OCI-LY3 (cell line): ENCODE data around the gene CTDP1.
"Not testable (repeated sequence)": the region's sequence is repeated elsewhere in the genome, so short reads cannot be mapped to it uniquely, and the experiment has no call there.

ENCODE experiments used
- H2AFZ ChIP-seq: fragments of 200-600, 300-600 bp; shearing (Covaris generic); 2 replicates; pipeline ENCODE4 v1.6.0; 2014; ENCODE audit warnings: antibody characterized with exemption, low read depth, low read length
- H3K27ac ChIP-seq: fragments of 200-600, 300-600 bp; sonication (generic); 2 replicates; pipeline ENCODE4 v1.5.1; 2014; ENCODE audit warnings: mild to moderate bottlenecking, low read length, moderate library complexity, mixed read lengths
- H3K27me3 ChIP-seq: fragments of 200-600, 300-600 bp; sonication (generic); 2 replicates; pipeline ENCODE4 v1.6.1; 2014; ENCODE audit warnings: low read depth, low read length, mixed read lengths
- H3K36me3 ChIP-seq: fragments of 200-600, 300-600 bp; sonication (generic); replicated peaks from 2 replicates; pipeline ENCODE3; 2014; ENCODE audit warnings: low read depth, low read length, mixed read lengths
- H3K4me1 ChIP-seq: fragments of 300-600, 200-600 bp; sonication (generic); 2 replicates; pipeline ENCODE4 v1.6.1; 2014; ENCODE audit warnings: low read length, mixed read lengths
- H3K4me2 ChIP-seq: fragments of 200-600, 300-600 bp; sonication (generic); 2 replicates; pipeline ENCODE4 v1.6.1; 2014; ENCODE audit warnings: low read length, mixed read lengths
- H3K4me3 ChIP-seq: fragments of 300-600, 200-600 bp; sonication (generic); 2 replicates; pipeline ENCODE4 v1.5.1; 2014; ENCODE audit warnings: antibody characterized with exemption, mild to moderate bottlenecking, low read length, moderate library complexity
- H3K79me2 ChIP-seq: fragments of 300-600, 200-600 bp; shearing (Covaris generic); 2 replicates; pipeline ENCODE4 v1.6.1; 2014; ENCODE audit warnings: mild to moderate bottlenecking, low read length, mixed read lengths
- H3K9ac ChIP-seq: fragments of 300-600, 200-600 bp; shearing (Covaris generic); 2 replicates; pipeline ENCODE4 v1.6.0; 2014; ENCODE audit warnings: mild to moderate bottlenecking, low read length, moderate library complexity
- H3K9me3 ChIP-seq: fragments of 200-600, 300-600 bp; shearing (Covaris generic); 2 replicates; pipeline ENCODE4 v1.6.1; 2014; ENCODE audit warnings: low read length, mixed read lengths; ENCODE audit not compliant: insufficient read depth
- H4K20me1 ChIP-seq: fragments of 200-600, 300-600 bp; sonication (generic); 2 replicates; pipeline ENCODE4 v1.6.1; 2016; ENCODE audit warnings: low read length, mixed read lengths; ENCODE audit not compliant: insufficient read depth
- EZH2phosphoT487 ChIP-seq: fragments of 200-600 bp; shearing (Covaris generic); IDR thresholded peaks from 2 replicates; pipeline ENCODE4 v1.6.1; 2018; ENCODE audit warnings: antibody characterized with exemption, mixed run types, low read depth
- TF ChIP-seq, protein P1 (sequence below): fragments of 200-600, 300-600 bp; sonication (generic); IDR thresholded peaks from 2 replicates; pipeline ENCODE4 v1.5.1; 2014; ENCODE audit warnings: antibody characterized with exemption, low read length, low read depth

Gene CTDP1

GRCh38 chr18:79737426-79737825, 57.8 kb downstream of the CTDP1 start:
- Histone ChIP-seq H3K9ac (no peak overlapping the region), H4K20me1 (no peaks in the 10 kb centered on the region), H3K4me1 (no peaks in the 10 kb centered on the region), H3K9me3 (no peaks in the 10 kb centered on the region), H3K79me2 (no peaks in the 10 kb centered on the region), H3K4me2 (no peak overlapping the region), H3K27ac (no peak overlapping the region), H3K36me3 (peaks cover 53% of the 10 kb centered on the region), H3K4me3 (no peak overlapping the region), H2AFZ (no peak overlapping the region), H3K27me3 (no peaks in the 10 kb centered on the region)
- TF ChIP-seq, protein P1, sequence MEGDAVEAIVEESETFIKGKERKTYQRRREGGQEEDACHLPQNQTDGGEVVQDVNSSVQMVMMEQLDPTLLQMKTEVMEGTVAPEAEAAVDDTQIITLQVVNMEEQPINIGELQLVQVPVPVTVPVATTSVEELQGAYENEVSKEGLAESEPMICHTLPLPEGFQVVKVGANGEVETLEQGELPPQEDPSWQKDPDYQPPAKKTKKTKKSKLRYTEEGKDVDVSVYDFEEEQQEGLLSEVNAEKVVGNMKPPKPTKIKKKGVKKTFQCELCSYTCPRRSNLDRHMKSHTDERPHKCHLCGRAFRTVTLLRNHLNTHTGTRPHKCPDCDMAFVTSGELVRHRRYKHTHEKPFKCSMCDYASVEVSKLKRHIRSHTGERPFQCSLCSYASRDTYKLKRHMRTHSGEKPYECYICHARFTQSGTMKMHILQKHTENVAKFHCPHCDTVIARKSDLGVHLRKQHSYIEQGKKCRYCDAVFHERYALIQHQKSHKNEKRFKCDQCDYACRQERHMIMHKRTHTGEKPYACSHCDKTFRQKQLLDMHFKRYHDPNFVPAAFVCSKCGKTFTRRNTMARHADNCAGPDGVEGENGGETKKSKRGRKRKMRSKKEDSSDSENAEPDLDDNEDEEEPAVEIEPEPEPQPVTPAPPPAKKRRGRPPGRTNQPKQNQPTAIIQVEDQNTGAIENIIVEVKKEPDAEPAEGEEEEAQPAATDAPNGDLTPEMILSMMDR, result no peak
- TF ChIP-seq EZH2phosphoT487, result no peak

- Histone ChIP-seq H3K27ac (no peak overlapping the region), H3K4me3 (no peak overlapping the region), H4K20me1 (no peaks in the 10 kb centered on the region), H3K9me3 (no peaks in the 10 kb centered on the region), H3K9ac (no peak overlapping the region), H3K27me3 (no peaks in the 10 kb centered on the region), H3K4me2 (no peak overlapping the region), H3K4me1 (no peaks in the 10 kb centered on the region), H3K79me2 (no peaks in the 10 kb centered on the region), H2AFZ (no peak overlapping the region), H3K36me3 (peaks cover 50% of the 10 kb centered on the region)
- TF ChIP-seq, protein P1, result no peak
- no peak for TF ChIP-seq EZH2phosphoT487
Measured at GRCh38 chr18:79738041-79738461, 58.4 kb downstream of the CTDP1 start.

DNA sequence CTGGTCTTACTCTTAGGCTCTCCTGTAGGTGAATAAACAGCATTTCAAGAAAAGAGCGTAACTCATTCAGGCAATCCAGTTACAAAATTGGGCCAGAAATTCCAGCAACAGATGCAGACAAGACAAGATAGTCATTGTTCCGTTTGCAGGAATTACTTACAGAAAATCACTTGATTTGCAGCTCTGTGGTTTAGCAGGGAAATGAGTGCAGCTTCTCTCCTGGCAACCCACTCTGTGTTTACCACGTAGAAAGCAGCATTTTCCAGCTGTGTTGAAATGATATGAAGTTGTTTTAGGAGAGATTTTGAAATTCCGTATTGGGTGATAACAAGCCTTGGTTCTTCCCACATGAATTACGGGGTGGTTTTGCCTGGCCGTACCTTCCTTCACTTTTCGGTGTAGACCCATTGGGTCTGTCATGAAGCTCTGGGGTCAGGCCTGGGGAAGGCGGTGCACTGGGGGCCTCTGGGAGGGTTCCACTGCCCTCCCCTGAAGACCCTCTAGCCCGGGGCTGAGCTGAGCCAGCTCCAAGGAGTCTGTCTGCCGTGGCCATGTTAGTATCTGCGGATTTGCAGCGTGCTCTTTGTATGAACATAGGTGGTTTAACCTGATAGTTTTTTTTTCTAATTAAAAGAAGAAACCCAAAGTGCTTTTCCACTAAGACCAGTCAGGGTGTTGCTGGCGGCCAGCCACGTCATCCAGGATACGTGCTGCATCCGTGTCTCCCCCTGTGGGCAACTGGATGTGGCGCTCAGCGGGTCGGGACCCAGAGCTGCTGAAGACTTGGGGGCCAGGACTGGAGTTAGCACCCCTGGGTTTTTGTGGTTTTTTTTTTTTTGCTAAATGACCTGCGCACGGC, 59.2 kb downstream of the CTDP1 start:
- no peak overlapping the region for H3K27ac ChIP-seq
- no peaks in the 10 kb centered on the region for H3K27me3 ChIP-seq
- H3K4me3 ChIP-seq, result no peak overlapping the region
- H3K4me2 ChIP-seq, result no peak overlapping the region
- no peaks in the 10 kb centered on the region for H3K79me2 ChIP-seq
- no peak overlapping the region for H3K9ac ChIP-seq
- H3K36me3 ChIP-seq, result peaks cover 48% of the 10 kb centered on the region
- no peaks in the 10 kb centered on the region for H4K20me1 ChIP-seq
- H3K4me1 ChIP-seq, result no peaks in the 10 kb centered on the region
- TF ChIP-seq, protein P1, result no peak
- TF ChIP-seq EZH2phosphoT487, result no peak
- no peaks in the 10 kb centered on the region for H3K9me3 ChIP-seq
- H2AFZ ChIP-seq, result no peak overlapping the region

DNA sequence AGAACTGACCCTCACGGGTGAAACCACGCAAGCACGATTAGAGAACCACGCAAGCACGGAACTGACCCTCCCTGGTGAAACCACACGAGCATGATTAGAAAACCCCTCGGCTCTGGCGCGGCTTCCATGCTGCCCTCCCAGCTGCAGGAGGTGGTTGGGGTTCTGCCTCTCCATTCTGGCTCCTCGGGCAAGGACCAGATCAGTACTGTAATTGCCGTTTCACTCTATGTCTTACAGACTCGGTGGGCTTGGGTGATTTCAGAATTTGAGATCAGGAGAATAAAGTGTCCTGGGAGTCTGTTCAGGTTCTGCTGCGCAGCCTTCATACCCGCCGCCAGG, 59.8 kb downstream of the CTDP1 start:
- H3K27me3 ChIP-seq, result no peaks in the 10 kb centered on the region
- no peak overlapping the region for H3K4me3 ChIP-seq
- H3K4me2 ChIP-seq, result no peak overlapping the region
- TF ChIP-seq, protein P1, result no peak
- TF ChIP-seq EZH2phosphoT487, result no peak
- no peaks in the 10 kb centered on the region for H3K79me2 ChIP-seq
- H4K20me1 ChIP-seq, result no peaks in the 10 kb centered on the region
- H3K36me3 ChIP-seq, result peaks cover 51% of the 10 kb centered on the region
- no peak overlapping the region for H3K27ac ChIP-seq
- H2AFZ ChIP-seq, result no peak overlapping the region
- H3K9ac ChIP-seq, result no peak overlapping the region
- H3K4me1 ChIP-seq, result no peaks in the 10 kb centered on the region
- H3K9me3 ChIP-seq, result no peaks in the 10 kb centered on the region

- H3K36me3 ChIP-seq, result peaks cover 55% of the 10 kb centered on the region
- not testable (repeated sequence) for H3K4me2 ChIP-seq, H3K9me3 ChIP-seq, H3K27me3 ChIP-seq, H3K79me2 ChIP-seq, H3K4me3 ChIP-seq, H4K20me1 ChIP-seq, H3K9ac ChIP-seq, H2AFZ ChIP-seq, H3K27ac ChIP-seq, H3K4me1 ChIP-seq
Measured at GRCh38 chr18:79740047-79740446, 60.4 kb downstream of the CTDP1 start.
